HG03135 (cell line): ENCODE data around the gene FIP1L1.
"Not testable (repeated sequence)": the region's sequence is repeated elsewhere in the genome, so short reads cannot be mapped to it uniquely, and the experiment has no call there.

Experiments
- ATAC-seq: cut with Tn5 transposase; IDR thresholded peaks from one replicate; pipeline ENCODE4 v1.9.1; 2021; ENCODE audit warnings: mild to moderate bottlenecking, moderate library complexity; ENCODE audit not compliant: unreplicated experiment

FIP1L1 gene

GRCh38 chr4:53466576-53466975, 89.1 kb downstream of the FIP1L1 start:
- not testable (repeated sequence) for ATAC-seq

DNA sequence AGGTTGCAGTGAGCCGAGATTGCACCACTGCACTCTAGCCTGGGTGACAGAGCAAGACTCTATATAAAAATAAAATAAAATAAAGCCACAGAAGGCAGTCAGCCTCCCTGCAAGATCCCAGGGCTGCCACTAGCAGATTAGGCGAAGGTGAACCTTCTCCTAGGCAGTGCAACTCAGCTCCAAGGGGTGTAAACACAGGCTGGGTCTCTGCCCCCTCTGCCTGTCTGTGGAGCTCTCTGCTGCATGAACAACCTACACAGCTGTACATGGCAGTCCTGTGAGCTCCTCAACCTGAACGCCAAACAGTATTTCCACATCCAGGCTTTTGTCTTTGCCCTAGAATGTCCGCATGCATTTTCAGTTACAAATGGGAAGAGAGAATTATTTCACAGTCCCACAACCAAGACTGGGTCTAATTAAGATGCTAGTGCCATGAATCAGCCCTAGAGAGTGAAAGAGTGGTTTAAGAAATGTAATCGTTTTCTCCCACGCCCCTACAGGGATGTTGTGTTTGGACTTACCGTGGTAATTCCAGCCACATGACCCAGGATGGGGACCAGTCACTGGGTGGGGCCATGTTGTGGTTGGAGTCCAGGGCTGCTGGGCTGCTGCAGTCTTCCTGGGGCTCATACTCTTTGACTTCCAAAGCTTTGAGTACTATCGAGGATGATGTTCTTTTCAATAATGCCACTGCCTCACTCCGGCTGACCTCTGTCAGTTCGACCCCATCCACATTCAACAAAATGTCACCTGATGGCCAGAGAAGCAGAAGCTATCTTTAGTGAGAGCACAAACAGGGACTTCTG, 99.0 kb downstream of the FIP1L1 start:
- no peak for ATAC-seq

DNA sequence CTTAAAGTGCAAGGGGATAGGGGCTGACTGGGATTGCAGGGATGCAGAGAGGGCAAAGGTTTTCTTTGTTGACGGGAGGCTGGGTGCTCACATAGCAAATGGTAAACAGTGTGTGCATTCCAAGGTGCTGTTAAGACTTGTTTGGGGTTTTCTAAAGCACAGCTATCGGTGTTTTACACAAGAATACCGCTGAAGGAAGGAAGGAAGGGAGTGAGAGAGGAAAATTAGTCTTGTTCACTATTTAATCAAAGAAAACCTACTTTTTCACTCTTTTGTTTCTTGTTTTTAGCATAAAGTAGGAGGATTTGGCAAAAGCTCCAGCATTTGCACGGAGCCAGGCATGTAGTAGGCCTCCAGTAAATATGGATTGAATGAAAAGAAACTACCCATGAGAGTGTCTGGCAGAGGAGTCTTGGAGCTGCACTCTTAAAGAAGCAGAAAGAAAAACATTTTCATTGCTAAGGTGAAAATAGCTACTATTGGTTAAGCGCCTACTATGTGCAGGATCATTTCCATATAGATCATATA, 99.7 kb downstream of the FIP1L1 start:
- no peak for ATAC-seq

DNA sequence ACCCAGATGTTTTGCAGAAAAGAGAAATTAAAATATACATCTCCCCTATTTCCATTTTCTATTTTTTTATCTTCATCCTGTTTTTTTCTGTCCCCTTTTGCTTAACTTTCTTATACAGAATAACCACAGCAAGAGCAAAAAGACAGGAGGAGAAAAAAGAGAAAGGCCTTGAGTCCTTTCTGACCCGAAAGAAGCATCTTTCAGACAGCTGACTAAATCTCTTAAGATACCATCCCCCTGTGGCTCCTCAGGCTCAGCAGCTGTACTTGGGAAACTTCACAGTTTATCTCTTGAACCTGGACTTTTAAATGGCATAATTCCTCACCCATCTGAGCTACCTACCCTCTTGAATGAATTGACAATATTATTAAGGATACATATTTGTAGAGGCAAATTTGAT, 100.2 kb downstream of the FIP1L1 start:
- no peak for ATAC-seq

GRCh38 chr4:53478671-53479456, 101.4 kb downstream of the FIP1L1 start:
- ATAC-seq = no peak

- ATAC-seq = no peak
Measured at GRCh38 chr4:53479736-53480525, 102.5 kb downstream of the FIP1L1 start.

- ATAC-seq = no peak
Measured at GRCh38 chr4:53480909-53481308, 103.5 kb downstream of the FIP1L1 start.

DNA sequence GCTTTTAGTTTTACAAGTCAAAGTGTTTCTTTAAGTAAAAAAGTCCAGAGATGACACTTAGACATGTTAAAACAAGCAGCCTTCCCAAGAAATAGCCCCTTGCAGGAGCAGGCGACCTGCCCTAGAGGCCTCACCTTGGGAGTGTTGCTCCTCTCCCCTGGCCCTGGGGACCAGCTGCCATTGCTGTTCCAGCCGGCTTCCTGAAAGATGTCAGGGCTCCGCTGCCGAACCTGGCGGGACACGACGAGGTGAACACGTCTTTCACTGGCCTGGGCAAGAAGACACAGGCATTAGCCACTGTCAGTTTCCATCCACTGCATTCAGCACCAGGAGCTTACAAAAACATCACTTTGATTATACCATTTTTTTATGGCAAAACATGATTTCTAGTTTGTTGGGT, 104.1 kb downstream of the FIP1L1 start:
- ATAC-seq = no peak

- no peak for ATAC-seq
Measured at GRCh38 chr4:53483250-53483649, 105.8 kb downstream of the FIP1L1 start.

- ATAC-seq = no peak
Measured at GRCh38 chr4:53484911-53485657, 107.6 kb downstream of the FIP1L1 start.

DNA sequence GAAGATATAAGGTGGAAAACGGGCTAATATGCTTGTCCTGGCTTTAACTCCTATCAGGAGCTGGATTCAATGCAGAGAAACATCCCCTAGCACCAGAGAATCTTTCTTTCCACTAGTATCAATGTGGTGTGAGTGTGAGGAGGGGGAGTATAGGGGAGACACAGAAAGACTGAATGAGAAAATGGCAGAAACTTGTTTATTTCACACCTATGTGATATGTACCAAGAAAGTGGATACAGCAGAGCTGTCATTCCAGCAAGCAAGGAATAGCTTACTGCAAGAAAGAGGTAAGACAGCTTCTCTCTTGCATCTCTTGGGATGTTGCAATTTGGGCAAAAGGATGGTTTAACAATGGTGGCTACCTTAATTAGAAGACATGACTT, 108.2 kb downstream of the FIP1L1 start:
- no peak for ATAC-seq

- ATAC-seq = no peak
Measured at GRCh38 chr4:53487766-53488165, 110.3 kb downstream of the FIP1L1 start.

DNA sequence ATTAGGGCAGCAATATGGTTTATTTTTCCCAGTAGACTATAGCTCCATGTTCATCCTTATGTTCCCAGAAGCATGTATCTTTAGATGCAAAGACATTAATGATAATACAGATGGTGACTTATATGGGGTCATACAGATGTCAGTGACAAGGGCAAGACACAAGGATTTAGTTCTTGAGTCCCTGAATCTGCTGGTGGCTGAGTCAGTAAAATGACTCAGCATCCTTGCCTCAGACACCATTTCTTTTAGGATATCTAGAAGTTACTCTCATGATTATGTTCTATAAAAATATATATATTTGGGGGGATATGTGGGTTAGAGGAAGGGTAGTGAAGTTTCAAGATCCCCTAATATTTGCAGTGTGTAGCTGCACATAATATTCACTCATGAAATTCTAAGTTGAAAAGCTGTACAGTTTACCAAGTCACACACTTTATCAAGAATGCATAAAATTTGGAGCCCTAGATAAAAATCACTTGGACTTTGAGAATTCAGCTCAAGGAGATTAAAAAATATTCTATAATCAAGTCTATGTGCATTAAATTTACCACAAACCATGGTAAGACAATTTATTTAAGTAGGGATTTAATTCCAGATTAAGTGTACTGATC, 111.9 kb downstream of the FIP1L1 start:
- ATAC-seq = no peak

- ATAC-seq = no peak
Measured at GRCh38 chr4:53490161-53490956, 112.9 kb downstream of the FIP1L1 start.

DNA sequence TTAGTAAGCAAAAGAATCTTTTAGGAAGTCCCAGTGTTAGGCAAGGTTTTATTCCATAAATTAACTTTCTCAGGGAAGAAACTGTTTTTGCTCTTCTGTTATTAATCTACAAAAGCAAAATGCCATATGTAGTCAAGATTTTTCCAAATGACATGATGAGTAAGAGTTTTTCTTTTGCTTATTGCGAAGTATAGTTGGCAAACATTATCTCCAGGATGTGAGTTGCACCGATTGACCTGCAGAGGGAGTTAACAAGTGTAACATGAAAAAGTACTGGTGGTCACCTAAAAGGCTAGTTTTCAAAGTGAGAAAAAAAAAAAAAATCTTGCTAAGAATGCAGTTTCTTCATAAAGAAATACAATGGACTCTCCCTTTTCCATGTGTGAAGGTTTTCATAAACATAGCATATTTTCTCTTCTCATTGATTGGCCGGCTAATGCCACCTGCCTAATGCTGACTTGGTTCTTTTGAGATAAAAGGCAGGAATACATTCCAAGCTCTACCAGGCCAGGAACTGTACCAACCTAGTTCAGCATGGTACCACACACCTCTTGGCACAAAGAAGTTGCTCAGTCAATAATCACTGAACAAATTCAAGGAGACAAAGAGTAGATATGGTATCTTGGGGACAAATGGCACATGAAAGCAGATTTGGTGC, 113.7 kb downstream of the FIP1L1 start:
- no peak for ATAC-seq

DNA sequence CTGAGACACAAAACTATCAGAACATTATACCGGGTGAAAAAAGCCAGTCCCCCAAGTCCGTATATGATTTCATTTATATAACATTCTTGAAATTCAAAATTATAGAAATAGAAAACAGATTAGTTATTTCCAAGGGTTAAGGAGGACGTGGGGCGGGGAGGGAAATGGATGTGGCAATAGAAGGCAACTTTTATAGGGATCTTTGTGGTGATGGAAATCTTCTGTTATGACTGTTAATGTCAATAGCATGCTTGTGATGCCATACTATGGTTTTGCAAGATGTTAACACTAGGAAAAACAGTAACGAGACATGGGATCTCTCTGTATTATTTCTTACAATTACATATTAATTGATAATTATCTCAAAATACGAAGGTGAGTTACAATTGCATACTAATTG, 117.4 kb downstream of the FIP1L1 start:
- no peak for ATAC-seq

GRCh38 chr4:53497487-53498244, 120.2 kb downstream of the FIP1L1 start:
- ATAC-seq = no peak

- no peak for ATAC-seq
Measured at GRCh38 chr4:53498706-53499105, 121.3 kb downstream of the FIP1L1 start.
